Measurements from ENCODE around the gene CEP68.
"Not testable (repeated sequence)": the region's sequence is repeated elsewhere in the genome, so short reads cannot be mapped to it uniquely, and the experiment has no call there.

Gene CEP68

DNA sequence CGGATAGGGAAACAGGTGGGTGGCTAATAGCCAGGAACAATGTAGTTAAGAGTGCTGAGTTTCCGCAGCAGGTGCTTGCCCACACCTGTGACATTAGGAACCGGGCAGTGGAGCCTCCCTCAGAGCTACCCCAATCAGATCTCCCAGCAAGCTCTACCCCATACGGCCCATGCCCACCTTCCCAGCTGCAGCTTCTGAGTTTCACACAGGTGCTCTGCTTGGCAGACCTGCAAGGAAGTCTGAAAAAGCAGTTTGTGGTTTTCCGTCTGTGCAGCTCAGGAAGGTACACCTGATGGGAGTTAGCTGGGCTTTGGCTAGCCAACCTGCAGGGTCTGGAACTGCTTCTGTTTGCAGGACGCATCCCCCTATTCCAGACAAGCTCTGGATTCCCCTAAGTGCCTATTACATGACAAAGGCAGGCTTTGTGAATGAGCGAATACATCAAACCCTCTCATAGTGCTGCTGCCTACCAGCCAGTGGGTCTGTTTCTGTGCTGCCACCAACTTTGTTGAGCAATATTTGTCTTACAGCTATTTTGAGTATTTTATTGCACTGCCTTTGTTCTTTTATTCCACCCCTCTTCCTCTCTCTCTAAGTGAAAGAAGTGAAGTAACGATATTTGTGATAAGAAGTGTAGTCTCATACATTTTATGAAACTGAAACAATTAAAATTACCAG, 24.7 kb upstream of the CEP68 start:
- DNase-seq: no peak

DNA sequence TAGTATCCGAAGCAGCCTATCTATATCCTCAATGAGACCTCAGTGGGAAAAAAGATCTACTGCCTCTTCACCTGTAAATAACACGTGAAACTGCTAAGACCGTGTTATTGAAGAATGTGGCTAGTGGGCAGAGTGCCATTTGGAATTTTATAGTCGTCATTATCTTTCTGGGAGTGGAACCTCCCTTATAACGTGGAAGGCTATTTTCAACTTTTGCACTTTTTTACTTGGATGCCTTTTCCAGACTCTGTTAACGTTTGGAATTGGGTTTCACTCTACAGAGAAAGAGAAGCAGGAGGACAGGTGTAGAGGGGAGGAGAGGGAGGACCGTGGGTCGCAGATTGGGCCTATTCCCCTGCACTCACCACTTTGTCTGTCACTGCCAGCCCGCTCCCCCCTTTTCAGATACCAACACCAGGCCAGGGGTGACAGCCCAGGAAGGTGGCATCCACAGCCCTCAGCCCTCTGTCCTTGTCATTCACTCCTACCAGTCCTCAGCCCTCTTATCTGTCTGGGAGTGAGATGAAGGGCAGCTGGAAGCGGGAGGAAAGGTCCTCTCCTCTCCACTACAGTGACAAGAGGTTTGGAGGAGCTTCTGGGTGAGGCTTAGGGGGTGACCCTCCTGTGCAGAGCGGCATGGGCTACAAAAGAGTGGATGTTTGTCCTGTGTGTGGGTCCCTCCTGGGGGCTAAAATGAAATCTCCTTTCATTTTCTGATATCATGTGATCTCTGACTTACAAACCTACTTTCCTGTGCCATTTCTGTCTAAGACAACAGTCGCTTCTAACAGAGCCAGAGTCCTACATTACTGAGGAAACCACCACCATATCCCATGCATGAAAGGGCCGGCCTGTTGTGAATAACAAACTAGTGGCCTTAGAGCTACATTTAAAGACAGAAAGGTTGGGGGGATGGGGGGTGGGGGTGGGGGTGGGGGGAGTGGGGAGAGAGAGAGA, 23.9 kb upstream of the CEP68 start:
- DNase-seq: no peak

DNA sequence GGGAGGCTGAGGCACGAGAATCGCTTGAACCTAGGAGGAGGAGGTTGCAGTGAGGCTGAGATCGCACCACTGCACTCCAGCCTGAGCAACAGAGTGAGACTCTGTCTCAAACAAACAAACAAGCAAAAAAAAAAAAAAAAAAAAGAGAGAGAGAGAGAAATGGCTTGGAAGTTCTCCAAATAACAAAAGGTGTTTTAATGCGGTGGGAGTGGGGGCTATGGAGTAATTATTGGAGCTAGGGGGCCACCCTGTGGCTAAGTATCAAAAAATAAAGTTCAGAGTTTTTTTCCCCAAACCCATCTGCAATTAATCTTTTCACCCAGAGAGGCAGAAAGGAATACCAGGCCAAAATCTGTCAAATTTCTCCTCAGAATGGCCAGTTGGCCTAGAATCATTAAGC, 23.0 kb upstream of the CEP68 start:
- DNase-seq: no peak

DNA sequence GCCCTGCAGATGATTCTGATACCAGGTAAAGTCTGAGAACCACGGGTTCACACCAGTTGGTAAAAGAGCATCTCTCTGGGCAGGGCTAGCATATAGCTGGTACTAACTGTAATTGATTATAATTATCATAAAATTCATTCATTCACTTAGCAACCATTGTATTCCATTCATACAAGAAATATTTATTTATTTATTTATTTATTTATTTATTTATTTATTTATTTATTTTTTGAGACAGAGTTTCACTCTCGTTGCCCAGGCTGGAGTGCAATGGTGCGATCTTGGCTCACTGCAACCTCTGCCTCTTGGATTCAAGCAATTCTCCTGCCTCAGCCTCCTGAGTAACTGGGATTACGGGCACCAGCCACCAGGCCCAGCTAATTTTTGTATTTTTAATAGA, 22.5 kb upstream of the CEP68 start:
- not testable (repeated sequence) for DNase-seq

DNA sequence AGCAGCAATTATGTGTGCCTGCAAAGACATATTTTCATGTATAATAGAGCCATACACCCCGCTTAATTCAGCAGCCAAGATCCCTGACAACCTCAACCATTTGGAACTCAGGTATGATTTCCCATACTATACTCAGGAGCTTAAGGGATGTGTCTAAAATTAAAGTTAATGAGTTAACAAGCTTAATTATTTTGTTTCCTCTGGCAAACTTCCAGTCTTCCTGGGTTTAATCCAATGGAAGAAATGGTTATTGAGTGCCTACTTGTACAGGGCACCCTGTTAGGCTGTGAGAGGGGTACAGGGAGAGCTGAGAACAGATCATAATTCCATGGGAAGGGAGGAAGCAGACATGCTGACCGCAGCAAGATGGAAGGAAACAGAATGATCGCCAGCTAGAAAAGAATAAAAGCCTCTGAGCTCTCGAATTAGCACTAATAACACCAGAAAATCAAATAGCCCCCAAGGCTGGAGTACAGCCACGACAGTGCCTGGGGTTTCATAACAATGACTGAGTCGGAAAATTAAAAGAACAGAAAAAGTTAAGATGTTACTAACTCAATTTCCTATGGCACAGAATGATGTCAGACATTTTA, 20.8 kb upstream of the CEP68 start:
- DNase-seq: no peak

DNA sequence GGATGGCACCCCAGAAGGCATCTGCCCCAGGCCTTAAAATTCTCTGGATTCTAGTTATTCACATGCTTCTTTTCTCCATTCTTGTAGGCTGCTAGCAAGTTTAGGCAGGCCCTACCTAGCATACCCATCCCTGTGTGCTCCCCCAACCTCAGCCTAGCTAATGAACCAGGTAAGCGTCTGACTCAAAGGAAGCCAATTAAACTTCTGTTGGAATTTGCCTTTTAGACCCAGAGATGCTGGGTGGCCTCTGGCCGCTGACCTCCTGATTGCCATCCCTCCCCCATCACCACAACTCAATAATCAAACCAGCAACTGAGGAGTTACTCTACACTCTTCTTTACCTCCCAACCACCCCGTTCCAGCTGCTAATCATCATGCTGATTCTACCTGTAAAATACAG, 19.0 kb upstream of the CEP68 start:
- no peak for DNase-seq

DNA sequence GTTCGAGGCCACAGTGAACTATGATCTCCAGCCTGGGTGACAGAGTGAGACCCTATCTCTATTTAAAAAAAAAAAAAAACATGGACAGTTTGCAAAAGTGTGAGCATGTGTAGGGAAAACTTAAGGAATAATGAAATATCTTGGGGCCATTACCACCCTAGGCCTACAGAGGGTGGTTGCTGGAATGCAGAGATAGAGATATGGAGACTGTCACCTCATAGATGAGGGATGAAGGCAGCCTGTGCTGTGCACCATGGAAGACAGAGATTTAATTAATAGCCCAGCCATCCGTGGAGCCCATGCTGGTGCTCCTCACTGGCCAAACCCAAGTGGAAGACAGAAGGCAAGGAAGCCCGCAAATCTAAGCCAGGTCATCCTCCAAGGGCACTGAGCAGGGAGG, 16.6 kb upstream of the CEP68 start:
- DNase-seq: no peak

DNA sequence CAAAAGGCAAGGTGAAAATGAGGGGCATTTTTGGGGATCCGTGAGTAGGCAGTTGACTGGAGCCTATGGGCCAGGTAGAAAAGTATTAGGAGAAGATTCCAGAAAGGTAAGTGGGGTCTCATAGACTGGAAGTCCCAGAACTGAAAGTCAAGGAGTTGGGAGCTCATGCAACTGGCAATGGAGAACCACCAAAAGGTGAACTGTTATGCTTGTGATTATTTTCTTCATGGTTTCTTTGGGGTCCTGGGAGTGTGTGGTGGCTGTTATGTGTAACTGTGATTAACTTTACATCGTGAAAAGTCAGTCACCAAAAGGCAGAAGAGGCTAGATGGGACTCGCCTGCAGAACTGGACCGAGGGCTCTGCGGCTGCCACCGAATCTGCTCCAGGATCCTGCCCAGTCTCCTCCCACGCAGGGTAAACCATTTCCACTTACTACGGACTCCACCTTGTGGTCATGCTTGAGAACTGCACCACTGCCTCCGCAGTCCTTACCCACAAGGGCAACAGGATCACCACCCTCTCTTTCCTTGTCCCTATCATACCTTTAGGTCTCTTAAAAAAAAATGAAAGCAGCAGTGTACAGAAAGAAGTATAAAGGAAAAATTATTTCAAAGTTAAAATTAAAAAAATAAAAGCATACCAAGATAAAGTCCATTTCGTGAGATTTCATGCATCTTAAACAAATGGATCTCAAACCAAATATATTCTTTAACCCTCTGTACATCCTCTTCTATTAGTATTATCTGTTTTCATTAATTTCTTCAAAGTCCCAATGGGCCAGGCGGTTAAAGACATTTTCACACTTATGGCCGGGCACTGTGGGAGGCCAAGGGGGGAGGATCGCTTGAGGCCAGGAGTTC, 15.6 kb upstream of the CEP68 start:
- DNase-seq: peak; percentile 82 to 84

DNA sequence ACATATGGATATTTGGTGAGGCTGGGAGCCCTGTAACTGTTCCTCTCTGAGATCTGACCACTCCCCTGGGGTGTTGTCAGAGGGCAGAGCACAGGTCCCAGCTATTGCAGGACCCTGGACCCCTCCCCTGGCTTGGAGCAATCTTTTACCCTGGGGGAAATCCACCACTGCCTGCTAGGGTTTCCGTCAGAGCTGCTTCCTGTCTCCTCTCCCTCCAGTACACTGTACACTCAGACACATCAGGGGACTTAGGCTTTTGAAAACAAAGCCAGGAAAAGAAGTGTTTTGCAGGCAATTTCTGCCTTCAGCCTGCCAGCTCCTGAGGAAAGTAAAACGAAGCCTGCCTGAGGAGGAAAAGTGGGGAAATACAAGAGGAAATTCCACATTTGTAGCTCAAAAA, 13.2 kb upstream of the CEP68 start:
- DNase-seq: no peak

DNA sequence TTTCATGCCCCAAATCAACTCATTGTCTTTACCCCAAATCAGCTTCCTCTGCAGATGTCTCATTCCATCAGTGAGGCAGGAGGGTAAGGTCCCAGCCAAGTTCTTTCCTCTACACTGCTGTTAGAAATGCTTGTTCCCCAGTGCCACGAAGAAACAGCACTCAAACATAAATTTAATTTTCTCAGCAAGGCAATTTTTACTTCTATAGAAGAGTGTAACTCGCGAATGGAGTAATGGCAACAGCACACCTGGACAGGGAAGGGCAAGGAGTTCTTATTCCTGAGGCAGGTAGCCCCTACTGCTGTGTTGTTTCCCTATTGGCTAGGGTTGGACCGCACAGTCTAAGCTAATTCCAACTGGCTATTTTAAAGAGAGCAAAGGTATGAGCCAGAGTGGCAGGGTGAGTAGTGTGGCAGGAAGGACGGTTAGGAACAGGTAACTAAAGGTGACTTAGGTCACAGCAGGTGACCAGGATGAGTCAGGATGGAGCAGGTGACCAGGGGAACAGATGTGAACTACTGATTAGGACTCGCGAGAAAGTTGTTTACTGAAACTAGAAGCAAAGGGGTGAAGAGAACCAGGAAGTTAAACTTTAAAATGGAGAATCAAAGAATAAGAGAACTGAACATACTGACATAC, 12.0 kb upstream of the CEP68 start:
- no peak for DNase-seq

DNA sequence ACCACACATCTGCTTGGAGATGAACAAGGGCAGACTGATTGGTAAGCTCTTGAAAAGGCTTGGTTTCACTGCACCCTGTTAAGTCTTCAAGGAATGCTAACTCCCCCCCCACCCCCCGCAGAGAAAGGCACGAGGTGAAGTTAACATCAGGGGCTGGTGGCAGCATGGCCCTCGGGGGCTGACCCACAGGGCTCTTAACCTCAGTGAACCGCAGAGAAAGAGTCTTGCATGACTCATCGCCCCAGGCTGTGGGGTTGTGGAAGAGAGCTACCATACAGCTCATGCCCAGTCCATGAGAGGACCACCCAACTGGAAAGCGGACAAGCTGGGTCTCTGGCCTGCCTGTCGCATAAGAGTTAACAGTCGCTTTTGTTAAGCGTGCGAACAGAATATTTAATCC, 10.6 kb upstream of the CEP68 start:
- no peak for DNase-seq

DNA sequence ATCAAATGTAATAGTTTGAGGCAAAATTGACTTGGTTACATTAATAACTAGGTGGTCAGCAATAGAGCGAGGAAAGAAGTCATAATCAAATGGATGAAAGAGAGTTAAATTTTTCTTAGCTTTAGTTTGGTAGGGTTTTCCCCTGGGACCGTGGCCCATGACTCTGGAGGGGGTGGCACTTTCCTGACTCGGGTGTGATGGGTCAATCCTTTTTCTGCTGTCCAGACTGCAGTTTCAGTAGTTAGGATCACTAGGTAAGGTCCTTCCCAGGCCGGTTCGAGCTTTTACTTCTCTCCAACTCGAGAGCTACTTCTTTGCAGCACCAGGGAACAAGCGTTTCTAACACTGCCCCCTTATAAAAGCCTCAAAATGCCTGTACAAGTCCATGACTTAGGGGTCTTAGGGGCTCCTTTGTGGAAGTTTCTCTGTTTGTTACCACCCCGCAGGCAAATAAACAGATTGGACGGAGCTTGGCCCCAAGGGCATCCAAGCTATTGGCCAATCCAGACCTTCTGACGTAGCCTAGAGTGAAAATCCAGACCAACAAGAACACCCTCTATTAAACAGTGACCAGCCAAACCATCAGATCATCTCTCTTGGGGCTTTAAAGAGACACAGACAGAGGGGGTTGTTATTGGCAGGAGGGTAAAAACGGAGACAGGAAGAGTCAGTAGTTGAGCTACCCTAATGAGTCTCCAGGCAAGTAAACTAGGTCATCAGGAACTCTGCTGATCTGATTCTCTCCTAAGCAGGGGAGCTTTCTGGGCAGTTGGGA, 9.4 kb upstream of the CEP68 start:
- no peak for DNase-seq

DNA sequence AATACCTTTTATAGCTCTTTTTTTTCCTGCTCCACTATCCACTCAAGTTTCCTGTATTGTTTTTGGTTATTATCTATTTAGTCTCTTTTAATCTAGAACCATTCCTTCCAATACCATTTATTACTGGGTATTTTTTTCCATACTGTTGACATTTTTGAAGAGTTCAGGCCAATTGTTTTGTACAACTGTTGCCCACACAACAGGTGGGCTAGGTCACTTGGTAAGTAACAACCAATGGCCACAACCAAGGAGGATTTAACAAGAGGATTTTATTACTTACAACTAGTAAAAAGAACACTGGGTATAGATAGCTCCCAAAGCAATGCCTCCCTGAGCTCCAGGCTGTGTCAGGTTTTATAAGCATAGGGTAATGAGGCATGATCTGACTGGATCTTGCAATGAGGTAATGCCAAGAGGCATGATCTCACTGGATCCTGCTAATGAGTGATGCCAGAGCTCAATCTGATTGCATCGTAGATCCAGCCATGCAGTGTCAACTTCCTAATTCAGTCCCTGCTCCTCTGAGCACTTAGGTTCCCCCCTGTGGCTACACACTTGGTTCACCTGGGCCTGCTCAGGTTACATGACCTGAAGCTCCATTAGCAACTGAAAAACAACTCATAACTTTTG, 7.1 kb upstream of the CEP68 start:
- no peak for DNase-seq

DNA sequence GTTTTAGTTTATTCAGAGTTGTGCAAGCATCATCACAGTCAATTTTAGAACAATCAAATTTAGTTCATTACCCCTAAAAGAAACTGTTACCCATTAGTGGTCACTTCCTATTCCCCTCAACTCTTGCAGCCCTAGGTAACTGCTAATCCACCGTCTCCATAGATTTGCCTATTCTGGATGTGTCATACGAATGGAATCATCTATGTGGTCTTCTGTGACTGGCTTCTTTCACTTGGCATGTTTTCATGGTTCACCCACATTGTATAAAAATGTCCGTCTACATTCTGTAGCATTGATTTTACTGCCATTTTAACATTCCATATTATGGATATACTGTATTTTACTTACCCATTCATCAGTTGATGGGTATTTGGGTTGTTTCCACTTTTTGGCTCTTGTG, 5.3 kb upstream of the CEP68 start:
- DNase-seq: no peak

DNA sequence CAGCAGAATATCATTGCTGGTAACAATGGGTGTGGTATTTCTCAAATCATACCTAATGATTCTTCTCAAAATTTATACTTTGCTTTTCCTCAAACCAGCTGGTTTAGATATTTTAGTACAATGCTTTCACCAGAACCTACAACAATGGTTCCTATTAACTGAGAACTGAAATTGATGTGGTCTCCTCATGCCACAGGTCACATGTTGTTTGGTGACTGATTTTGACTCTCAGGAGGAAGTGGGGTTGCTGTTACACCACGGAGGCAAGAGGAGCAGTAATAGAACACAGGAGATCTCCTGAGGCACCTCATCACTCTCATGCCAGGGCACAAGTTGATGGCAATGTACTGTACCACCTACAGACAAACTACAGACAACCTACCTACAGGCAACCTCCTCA, 3.0 kb upstream of the CEP68 start:
- no peak for DNase-seq

DNA sequence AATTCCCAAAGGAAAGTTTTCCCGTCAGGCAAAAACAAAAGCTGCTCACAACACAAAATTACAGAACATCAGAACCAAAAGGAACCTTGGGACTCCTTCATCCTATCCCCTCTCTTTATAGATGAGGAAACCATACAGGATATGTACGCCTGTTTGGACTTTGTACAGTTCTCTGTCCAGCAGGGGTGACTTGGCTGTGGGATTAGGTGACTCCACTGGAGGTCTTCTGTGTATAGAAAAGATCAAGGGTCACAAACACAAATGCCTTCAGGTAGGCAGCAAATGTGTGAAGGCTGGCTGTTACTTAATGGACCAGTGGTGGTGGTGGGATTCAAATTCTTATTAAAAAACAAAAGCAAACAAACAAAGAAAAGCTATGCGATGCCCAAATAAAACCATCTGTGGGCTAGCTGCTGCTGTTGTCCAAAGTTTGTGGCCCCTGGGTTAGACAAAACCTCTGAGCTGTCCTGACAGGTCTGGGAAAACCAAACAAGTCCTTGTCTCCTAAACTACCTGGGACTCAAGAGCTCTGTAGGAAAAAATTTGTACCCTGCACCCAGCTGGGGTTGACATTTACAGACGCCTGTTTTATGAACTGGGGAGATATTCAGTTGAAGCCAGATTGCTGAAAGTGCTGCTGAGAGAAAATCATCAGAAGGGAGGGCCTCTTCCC, 1.3 kb upstream of the CEP68 start:
- DNase-seq: no peak

DNA sequence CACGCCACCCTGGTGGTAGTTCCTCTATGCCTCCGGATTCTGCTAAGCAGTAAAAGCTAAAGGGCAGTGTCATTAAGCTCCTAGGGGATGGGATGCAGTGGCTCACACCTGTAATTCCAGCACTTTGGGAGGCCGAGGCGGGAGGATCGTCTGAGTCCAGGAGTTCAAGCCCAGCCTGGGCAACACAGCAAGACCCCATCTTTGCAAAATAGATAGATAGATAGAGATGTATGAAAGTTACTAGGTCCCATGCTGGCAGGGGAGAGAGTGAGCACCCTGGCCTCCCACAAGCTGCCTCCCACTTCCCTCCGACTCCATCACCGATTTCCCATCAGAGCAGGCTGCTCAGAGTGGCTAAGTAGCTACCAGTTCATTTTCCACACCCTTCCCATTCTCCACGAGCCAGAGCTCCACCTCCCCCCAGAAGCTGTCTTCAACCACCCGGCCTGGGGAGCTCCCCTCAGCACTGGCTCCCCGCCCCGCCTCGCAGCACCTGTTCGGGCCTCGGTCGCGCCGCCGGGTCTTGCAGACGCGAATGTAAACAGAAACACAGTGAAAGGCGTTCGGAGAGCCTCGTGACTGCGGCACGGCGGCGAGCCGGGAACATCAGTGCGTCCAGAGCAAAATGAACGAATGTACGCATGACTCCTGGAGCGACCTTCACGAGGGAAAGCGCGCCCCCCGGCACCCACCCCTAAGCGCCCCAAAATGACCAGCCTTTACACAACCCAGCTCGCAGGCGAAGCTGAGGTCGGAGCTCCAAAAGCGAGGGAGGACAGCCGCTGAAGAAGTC, 598 bp upstream of the CEP68 start:
- no peak for DNase-seq

DNA sequence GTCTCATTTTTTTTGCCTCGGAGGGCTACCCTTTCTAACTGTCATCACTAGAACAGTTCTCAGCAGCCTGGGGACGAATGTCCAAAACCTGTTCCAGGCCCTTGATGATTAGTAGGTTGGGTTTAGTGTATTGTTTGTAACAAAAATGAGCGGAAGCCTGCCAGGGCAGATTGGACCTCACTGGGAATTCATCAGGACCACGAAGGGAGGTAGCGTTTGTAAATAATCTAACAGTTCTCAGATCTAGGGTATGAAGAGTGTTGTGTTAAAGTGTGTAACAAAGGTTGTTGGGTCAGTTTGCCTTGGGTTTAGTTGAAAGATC, 799 bp downstream of the CEP68 start:
- DNase-seq: no peak

DNA sequence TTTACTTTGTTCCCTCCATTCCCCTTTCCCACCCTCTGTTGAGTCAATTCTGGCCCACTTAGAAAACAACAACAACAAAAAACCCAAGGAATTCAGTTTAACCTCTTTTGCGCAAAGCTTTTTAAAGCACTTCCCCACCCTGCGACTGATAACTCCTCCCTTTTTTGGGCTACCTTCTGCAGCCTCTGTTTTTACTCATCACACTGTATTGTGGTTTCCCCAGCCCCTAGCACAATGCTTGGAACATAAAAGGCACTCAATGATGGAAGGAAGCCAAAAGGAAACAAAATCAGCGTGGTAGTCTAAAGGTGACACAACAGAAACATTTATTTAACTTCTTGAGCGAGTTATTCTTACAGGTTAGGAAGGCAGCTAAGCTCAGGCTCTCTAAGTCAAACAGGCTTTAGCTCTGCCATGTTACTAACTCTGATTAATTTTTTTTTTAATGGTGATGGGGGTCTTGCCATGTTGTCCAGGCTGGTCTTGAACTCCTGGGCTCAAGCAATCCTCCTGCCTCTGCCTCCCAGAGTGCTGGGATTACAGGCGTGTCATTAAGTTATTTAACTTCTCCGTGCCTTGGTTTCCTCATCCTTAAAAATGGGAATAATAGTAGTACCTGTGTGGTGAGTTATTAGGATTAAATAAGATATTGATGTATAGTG, 1.3 kb downstream of the CEP68 start:
- DNase-seq: peak in 1 of 2 experiments; percentile 47
